GM18505 (cell line): ENCODE measurements around the gene MIDN.

Experiments used
- ATAC-seq: cut with Tn5 transposase; IDR thresholded peaks from one replicate; pipeline ENCODE4 v1.9.1; 2021; ENCODE audit not compliant: unreplicated experiment
- POLR2A ChIP-seq: IDR thresholded peaks from 4 replicates; pipeline ENCODE4 v1.6.1; 2011; ENCODE audit warnings: borderline replicate concordance; ENCODE audit not compliant: insufficient read depth, insufficient read length; ENCODE audit errors: extremely low read depth

MIDN gene

GRCh38 chr19:1266129-1266915 lies 17.9 kb downstream of the MIDN start:
- peak; percentile 25 for ATAC-seq

GRCh38 chr19:1266916-1267476 lies 18.6 kb downstream of the MIDN start:
- TF ChIP-seq POLR2A = no peak
- ATAC-seq = peak; percentile 18

More at GRCh38 chr19:1266129-1266915, 17.9 kb downstream of the MIDN start:
- peak; percentile 3 for TF ChIP-seq POLR2A

GRCh38 chr19:1267477-1268225 lies 19.3 kb downstream of the MIDN start:
- no peak for TF ChIP-seq POLR2A
- ATAC-seq = no peak

GRCh38 chr19:1268226-1269064 lies 20.1 kb downstream of the MIDN start:
- no peak for TF ChIP-seq POLR2A
- no peak for ATAC-seq

- TF ChIP-seq POLR2A = peak; percentile 100
- ATAC-seq = peak; percentile 48
These were observed 20.7 kb downstream of the MIDN start, which contains the start of gene CIRBP for GRCh38 chr19:1269065-1269477. TSS of gene CIRBP (plus strand) at chr19:1269332. CDS start at chr19:1270934, 1,602 bp downstream.

- ATAC-seq = peak; percentile 24
- peak; percentile 59 for TF ChIP-seq POLR2A
These were observed 21.3 kb downstream of the MIDN start for GRCh38 chr19:1269478-1270212.

GRCh38 chr19:1270213-1270853 lies 21.9 kb downstream of the MIDN start:
- no peak for ATAC-seq
- no peak for TF ChIP-seq POLR2A

- ATAC-seq = no peak
- peak; percentile 50 for TF ChIP-seq POLR2A
These were observed 22.6 kb downstream of the MIDN start for GRCh38 chr19:1270854-1271527.

- TF ChIP-seq POLR2A = no peak
- ATAC-seq = no peak
These were observed 23.4 kb downstream of the MIDN start for GRCh38 chr19:1271528-1272422.

- TF ChIP-seq POLR2A = no peak
- ATAC-seq = no peak
These were observed 24.3 kb downstream of the MIDN start for GRCh38 chr19:1272423-1273262.
